BLaER1 treated with 17β-estradiol and CSF1 and Interleukin-3, amounts not matched to agents 10 nM and 100 nM (cell line): Measurements from ENCODE around the gene HNRNPK.
"Not testable (repeated sequence)": the region's sequence is repeated elsewhere in the genome, so short reads cannot be mapped to it uniquely, and the experiment has no call there.

Source experiments
- H3K27ac ChIP-seq, 11 experiments: shearing (Covaris generic); formaldehyde crosslinking; 2 replicates each; pipeline ENCODE4 v1.8.1; 2022
- H3K27me3 ChIP-seq, 11 experiments: shearing (Covaris generic); formaldehyde crosslinking; 2 replicates each; pipeline ENCODE4 v1.8.1; 2022
- H3K36me3 ChIP-seq, 11 experiments: shearing (Covaris generic); formaldehyde crosslinking; 2 replicates each; pipeline ENCODE4 v1.8.1; 2022
- H3K4me1 ChIP-seq, 10 experiments: shearing (Covaris generic); formaldehyde crosslinking; 2 replicates each; pipeline ENCODE4 v1.8.1; 2022
- H3K4me2 ChIP-seq, 11 experiments: shearing (Covaris generic); formaldehyde crosslinking; 2 replicates each; pipeline ENCODE4 v1.8.1; 2022
- H3K4me3 ChIP-seq, 10 experiments: shearing (Covaris generic); formaldehyde crosslinking; 2 replicates each; pipeline ENCODE4 v1.8.1; 2022
- H3K9ac ChIP-seq, 11 experiments: shearing (Covaris generic); formaldehyde crosslinking; 2 replicates each; pipeline ENCODE4 v1.8.1; 2022
- H3K9me3 ChIP-seq, 11 experiments: shearing (Covaris generic); formaldehyde crosslinking; replicated peaks in 1 of 11; 2 replicates each; pipeline ENCODE4 v1.8.1; 2022
- H4K20me1 ChIP-seq, 11 experiments: shearing (Covaris generic); formaldehyde crosslinking; 2 replicates each; pipeline ENCODE4 v1.8.1; 2022
- Cebpa-rat ChIP-seq, 11 experiments: shearing (Covaris generic); IDR thresholded peaks; 2 replicates each; pipeline ENCODE4 v1.8.1; 2022

HNRNPK gene

GRCh38 chr9:83957248-83957513, 22.8 kb downstream of the HNRNPK start:
- Histone ChIP-seq H3K4me2 (no peak overlapping the region), H3K4me3 (no peak overlapping the region), H3K4me1 (peaks cover 0 to 12% (median 6%) of the 10 kb centered on the region in 10 experiments; a peak in 10 of 20 replicates), H3K27me3 (peaks cover 30 to 46% (median 42%) of the 10 kb centered on the region in 11 experiments), H4K20me1 (no peaks in the 10 kb centered on the region), H3K9ac (no peak overlapping the region), H3K27ac (no peak overlapping the region), H3K9me3 (peaks cover 0 to 25% (median 17%) of the 10 kb centered on the region in 11 experiments; a peak in 20 of 22 replicates), H3K36me3 (peaks cover 0 to 5% (median 0%) of the 10 kb centered on the region in 11 experiments; a peak in 1 of 22 replicates)
- no peak for TF ChIP-seq Cebpa-rat (IDR thresholded peaks at IDR 0.05)

GRCh38 chr9:83956436-83957247, 23.4 kb downstream of the HNRNPK start:
- Histone ChIP-seq H3K4me3 (peak overlapping the region; percentile 23 to 64 (median 46); a peak in 18 of 20 replicates), H3K9ac (peak overlapping the region in 6 of 11 experiments; percentile 12 to 66 (median 50); a peak in 7 of 22 replicates), H3K4me2 (peak overlapping the region; percentile 44 to 95 (median 64))

GRCh38 chr9:83956086-83956435, 24.0 kb downstream of the HNRNPK start:
- no peak for TF ChIP-seq Cebpa-rat (IDR thresholded peaks at IDR 0.05)
- peaks cover 30 to 46% (median 42%) of the 10 kb centered on the region in 11 experiments for H3K27me3 ChIP-seq
- peak overlapping the region; percentile 44 to 95 (median 64) for H3K4me2 ChIP-seq
- no peaks in the 10 kb centered on the region for H4K20me1 ChIP-seq
- H3K36me3 ChIP-seq: peaks cover 0 to 5% (median 0%) of the 10 kb centered on the region in 11 experiments; a peak in 1 of 22 replicates
- H3K4me1 ChIP-seq: peaks cover 0 to 12% (median 6%) of the 10 kb centered on the region in 10 experiments; a peak in 10 of 20 replicates
- H3K27ac ChIP-seq: peak overlapping the region in 4 of 11 experiments; percentile 10 to 53 (median 38); a peak in 5 of 22 replicates
- H3K4me3 ChIP-seq: peak overlapping the region; percentile 23 to 64 (median 46); a peak in 17 of 20 replicates
- peaks cover 0 to 25% (median 17%) of the 10 kb centered on the region in 11 experiments; a peak in 20 of 22 replicates for H3K9me3 ChIP-seq
- H3K9ac ChIP-seq: peak overlapping the region in 5 of 11 experiments; percentile 12 to 66 (median 51); a peak in 7 of 22 replicates

More at GRCh38 chr9:83956436-83957247, 23.4 kb downstream of the HNRNPK start:
- TF ChIP-seq Cebpa-rat (IDR thresholded peaks at IDR 0.05): no peak
- H3K4me1 ChIP-seq: peaks cover 0 to 12% (median 6%) of the 10 kb centered on the region in 10 experiments; a peak in 10 of 20 replicates
- H3K36me3 ChIP-seq: peaks cover 0 to 5% (median 0%) of the 10 kb centered on the region in 11 experiments; a peak in 1 of 22 replicates
- peaks cover 0 to 25% (median 17%) of the 10 kb centered on the region in 11 experiments; a peak in 20 of 22 replicates for H3K9me3 ChIP-seq
- H3K27me3 ChIP-seq: peaks cover 30 to 46% (median 42%) of the 10 kb centered on the region in 11 experiments
- H3K27ac ChIP-seq: peak overlapping the region in 4 of 11 experiments; percentile 10 to 53 (median 38); a peak in 6 of 22 replicates
- H4K20me1 ChIP-seq: no peaks in the 10 kb centered on the region

GRCh38 chr9:83948096-83948495, 31.9 kb downstream of the HNRNPK start:
- H3K36me3 ChIP-seq, H3K4me3 ChIP-seq, H3K4me2 ChIP-seq, H3K4me1 ChIP-seq, H3K27ac ChIP-seq, H3K9ac ChIP-seq, H3K27me3 ChIP-seq, H4K20me1 ChIP-seq: not testable (repeated sequence)
- H3K9me3 ChIP-seq: peaks cover 11 to 27% (median 18%) of the 10 kb centered on the region in 11 experiments; a peak in 21 of 22 replicates

- H3K36me3 ChIP-seq: no peaks in the 10 kb centered on the region
- TF ChIP-seq Cebpa-rat (IDR thresholded peaks at IDR 0.05): no peak
- H3K27me3 ChIP-seq: no peaks in the 10 kb centered on the region
- no peak overlapping the region for H3K27ac ChIP-seq
- H3K4me2 ChIP-seq: no peak overlapping the region
- H3K9me3 ChIP-seq: peaks cover 0 to under 1% (median 0%) of the 10 kb centered on the region in 11 experiments; a peak in 1 of 22 replicates
- no peak overlapping the region for H3K4me3 ChIP-seq
- H3K4me1 ChIP-seq: peaks cover 0 to 13% (median 3%) of the 10 kb centered on the region in 10 experiments; a peak in 9 of 20 replicates
- no peaks in the 10 kb centered on the region for H4K20me1 ChIP-seq
- H3K9ac ChIP-seq: no peak overlapping the region
Measured at GRCh38 chr9:83940590-83941303, 39.3 kb downstream of the HNRNPK start.

- H4K20me1 ChIP-seq: no peaks in the 10 kb centered on the region
- H3K4me1 ChIP-seq: peaks cover 0 to 41% (median 20%) of the 10 kb centered on the region in 10 experiments; a peak in 14 of 20 replicates
- no peak overlapping the region for H3K4me3 ChIP-seq
- H3K9me3 ChIP-seq: no peaks in the 10 kb centered on the region
- no peak for TF ChIP-seq Cebpa-rat (IDR thresholded peaks at IDR 0.05)
- H3K27ac ChIP-seq: no peak overlapping the region
- H3K9ac ChIP-seq: no peak overlapping the region
- no peaks in the 10 kb centered on the region for H3K27me3 ChIP-seq
- peak overlapping the region in 2 of 11 experiments; percentile 10 to 43; a peak in 1 of 22 replicates for H3K4me2 ChIP-seq
- H3K36me3 ChIP-seq: no peaks in the 10 kb centered on the region
Measured at GRCh38 chr9:83937861-83938455, 42.1 kb downstream of the HNRNPK start.

GRCh38 chr9:83936523-83936922, 43.5 kb downstream of the HNRNPK start:
- no peak for TF ChIP-seq Cebpa-rat (IDR thresholded peaks at IDR 0.05)
- Histone ChIP-seq H3K36me3 (no peaks in the 10 kb centered on the region), H3K9me3 (no peaks in the 10 kb centered on the region), H4K20me1 (no peaks in the 10 kb centered on the region), H3K4me1 (peaks cover 0 to 55% (median 24%) of the 10 kb centered on the region in 10 experiments; a peak in 14 of 20 replicates), H3K9ac (no peak overlapping the region; a peak in 1 of 22 replicates), H3K4me2 (no peak overlapping the region), H3K27ac (no peak overlapping the region), H3K27me3 (no peaks in the 10 kb centered on the region), H3K4me3 (no peak overlapping the region)

- peak overlapping the region in 1 of 11 experiments; percentile 39; a peak in 1 of 22 replicates for H3K9ac ChIP-seq
- no peak for TF ChIP-seq Cebpa-rat (IDR thresholded peaks at IDR 0.05)
- H3K27me3 ChIP-seq: no peaks in the 10 kb centered on the region
- H3K27ac ChIP-seq: peak overlapping the region in 6 of 11 experiments; percentile 21 to 70 (median 44); a peak in 9 of 22 replicates
- H3K36me3 ChIP-seq: no peaks in the 10 kb centered on the region
- H3K4me2 ChIP-seq: peak overlapping the region in 7 of 11 experiments; percentile 27 to 77 (median 58); a peak in 9 of 22 replicates
- no peaks in the 10 kb centered on the region for H3K9me3 ChIP-seq
- H4K20me1 ChIP-seq: no peaks in the 10 kb centered on the region
- H3K4me3 ChIP-seq: no peak overlapping the region
- peaks cover 0 to 66% (median 30%) of the 10 kb centered on the region in 10 experiments; a peak in 14 of 20 replicates for H3K4me1 ChIP-seq
Measured at GRCh38 chr9:83935276-83935935, 44.6 kb downstream of the HNRNPK start.
